Measurements from ENCODE around the gene ARL15.
A peak's percentile ranks its signal among the peaks of the same experiment; 100 is the strongest.

Gene ARL15

DNA sequence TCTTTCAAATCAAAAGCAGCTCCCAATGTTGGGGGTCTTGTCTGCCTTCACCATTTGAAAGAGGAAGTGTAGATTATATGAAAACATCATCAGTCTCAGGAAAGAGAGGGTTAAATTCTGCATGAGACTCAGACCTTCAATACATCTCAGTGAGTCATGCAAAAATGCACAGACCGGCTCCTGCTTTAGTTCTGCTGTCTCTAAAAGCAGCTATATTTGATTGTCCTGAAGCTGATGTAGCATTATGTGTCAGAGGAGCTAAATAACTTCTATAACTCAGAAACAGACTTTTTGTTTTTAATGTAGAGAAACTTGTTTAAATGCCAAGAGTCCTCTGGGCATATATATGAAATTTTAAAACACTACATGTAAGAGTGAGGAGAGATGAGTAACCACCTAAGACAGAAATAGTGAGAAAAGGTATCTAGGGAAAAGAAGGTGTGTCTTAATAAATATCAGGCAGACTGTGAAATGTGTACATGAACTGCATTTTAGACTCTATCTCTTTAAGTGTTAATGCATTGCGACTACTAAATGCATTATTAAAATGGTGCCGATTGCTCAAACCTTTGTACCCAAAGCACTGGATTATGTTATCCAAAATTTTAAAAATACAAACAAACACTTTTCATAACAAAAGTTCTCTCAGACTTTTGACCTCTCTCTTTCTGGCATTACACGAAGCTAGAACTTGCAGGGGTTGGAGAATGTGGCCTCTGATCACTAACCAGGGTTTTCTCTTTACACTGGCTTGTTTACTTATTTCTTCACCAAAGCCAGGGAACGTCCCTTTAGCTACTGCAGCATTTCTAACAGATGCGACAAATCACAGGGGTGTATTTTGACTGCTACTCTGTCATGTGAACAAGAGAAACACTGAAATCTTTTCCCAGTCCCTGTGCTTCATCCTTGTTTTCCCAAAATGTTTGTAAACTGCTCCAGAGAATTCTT, 302.3 kb downstream of the ARL15 start:
- TF ChIP-seq SPI1 (IDR thresholded peaks at IDR 0.05; ENCODE audit: low read depth, low read length) (0 out of 2 replicates have a peak, but pooled peaks have one; percentile 13), PAX5 (IDR thresholded peaks at IDR 0.05; ENCODE audit: insufficient read depth, low read length, severe bottlenecking) (no peak)
- DNase-seq (ENCODE audit: insufficient read length, low spot score), result no peak
- FAIRE-seq, result no peak

DNA sequence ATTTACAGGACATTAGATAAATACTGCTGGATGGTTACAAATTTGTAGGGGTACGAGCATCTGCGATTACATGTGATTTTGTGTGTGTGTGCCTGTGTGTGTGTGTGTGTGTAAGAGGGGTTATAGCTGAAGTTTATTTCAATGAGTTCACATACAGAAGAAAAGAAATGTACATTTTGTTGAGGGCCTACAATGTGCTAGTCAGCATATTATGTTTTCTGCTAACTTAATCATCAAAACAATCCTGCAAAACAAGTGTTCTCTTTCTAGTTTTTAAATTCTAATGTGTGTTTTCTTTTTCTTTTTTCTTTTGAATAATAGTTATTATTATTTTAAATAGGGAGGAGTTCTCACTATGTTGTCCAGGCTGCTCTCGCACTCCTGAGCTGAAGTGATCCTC, 305.7 kb downstream of the ARL15 start:
- TF ChIP-seq TAF1 (IDR thresholded peaks at IDR 0.05; ENCODE audit: low read depth, low read length), result no peak
- no peak for TF ChIP-seq PAX5 (IDR thresholded peaks at IDR 0.05; ENCODE audit: insufficient read depth, low read length, severe bottlenecking)
- no peak for TF ChIP-seq POLR2AphosphoS5 (IDR thresholded peaks at IDR 0.05; ENCODE audit: low read depth, low read length)
- TF ChIP-seq POU2F2 (IDR thresholded peaks at IDR 0.05; ENCODE audit: low read depth, low read length), result no peak
- no peak for TF ChIP-seq SPI1 (IDR thresholded peaks at IDR 0.05; ENCODE audit: low read depth, low read length)
- no peak for TF ChIP-seq POLR2A (IDR thresholded peaks at IDR 0.05; ENCODE audit: low read depth, low read length)
- FAIRE-seq, result no peak

GRCh38 chr5:54002779-54003178, 307.6 kb downstream of the ARL15 start:
- FAIRE-seq (no peak), DNase-seq (ENCODE audit: insufficient read length, low spot score) (no peak)
- TF ChIP-seq SPI1 (IDR thresholded peaks at IDR 0.05; ENCODE audit: low read depth, low read length) (no peak), TAF1 (IDR thresholded peaks at IDR 0.05; ENCODE audit: low read depth, low read length) (no peak)

More for the DNA sequence above, 305.7 kb downstream of the ARL15 start:
- DNase-seq (ENCODE audit: insufficient read length, low spot score), result no peak

DNA sequence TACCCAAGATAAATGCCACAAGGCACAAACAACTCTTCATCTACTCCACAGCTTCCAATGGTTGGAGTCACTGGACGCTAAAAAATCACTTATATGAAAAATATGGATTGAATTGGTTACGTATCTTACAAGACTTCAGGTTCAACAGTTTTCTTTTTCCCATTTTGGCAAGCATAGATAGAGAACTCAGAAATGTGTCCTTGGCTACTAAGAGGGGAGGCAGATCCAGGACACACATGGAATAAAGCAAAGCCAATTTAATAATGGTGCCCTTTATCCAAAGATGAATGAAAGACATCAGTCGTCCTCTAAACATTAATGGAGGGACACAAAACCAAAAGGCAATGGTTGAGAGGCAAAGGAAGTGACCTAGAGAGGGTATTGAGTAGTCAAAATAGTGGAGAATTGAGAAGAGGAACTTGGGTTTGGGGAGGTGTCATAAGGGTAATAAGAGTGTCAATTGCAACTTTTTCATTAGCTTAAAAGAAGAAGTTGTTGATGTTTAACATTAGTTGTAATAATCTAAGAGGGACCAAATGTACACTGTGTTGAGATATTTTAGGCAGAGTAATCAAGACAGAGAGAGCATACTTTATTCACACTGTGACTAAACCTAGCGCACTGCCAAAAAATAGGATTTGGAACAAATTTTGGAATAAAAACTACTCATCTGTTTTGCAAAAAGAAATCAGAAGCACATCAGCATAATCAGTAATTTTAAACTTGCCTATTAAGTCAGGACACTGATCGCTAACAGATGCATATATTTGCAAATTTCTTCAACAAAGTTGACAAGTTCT, 308.2 kb downstream of the ARL15 start:
- DNase-seq (ENCODE audit: insufficient read length, low spot score) (no peak), FAIRE-seq (no peak)
- TF ChIP-seq POLR2AphosphoS5 (IDR thresholded peaks at IDR 0.05; ENCODE audit: low read depth, low read length) (no peak), PAX5 (IDR thresholded peaks at IDR 0.05; ENCODE audit: insufficient read depth, low read length, severe bottlenecking) (no peak), TAF1 (IDR thresholded peaks at IDR 0.05; ENCODE audit: low read depth, low read length) (no peak), SPI1 (IDR thresholded peaks at IDR 0.05; ENCODE audit: low read depth, low read length) (no peak), POLR2A (IDR thresholded peaks at IDR 0.05; ENCODE audit: low read depth, low read length) (no peak), POU2F2 (IDR thresholded peaks at IDR 0.05; ENCODE audit: low read depth, low read length) (no peak)

DNA sequence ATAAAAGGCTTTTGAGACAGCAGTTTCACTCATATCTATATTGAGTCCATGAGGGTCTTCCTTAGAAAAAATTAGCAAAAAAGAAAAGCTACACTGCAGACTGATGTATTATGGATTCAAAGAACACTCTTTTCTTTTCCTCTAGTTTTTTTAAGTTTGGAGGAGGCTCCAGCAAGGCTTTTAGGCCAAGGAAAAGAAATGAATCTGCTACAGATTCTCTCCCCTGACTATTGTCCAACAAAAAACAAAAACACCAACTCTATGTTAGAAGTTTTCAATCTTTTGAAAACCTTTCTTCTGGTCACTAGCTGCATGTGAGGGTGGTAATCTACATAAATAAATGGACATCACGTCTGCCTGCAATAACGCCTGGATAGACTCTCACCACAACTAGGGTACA, 310.4 kb downstream of the ARL15 start:
- DNase-seq (ENCODE audit: insufficient read length, low spot score) (no peak), FAIRE-seq (no peak)
- TF ChIP-seq POLR2AphosphoS5 (IDR thresholded peaks at IDR 0.05; ENCODE audit: low read depth, low read length), result no peak
- TF ChIP-seq SPI1 (IDR thresholded peaks at IDR 0.05; ENCODE audit: low read depth, low read length), result no peak
- no peak for TF ChIP-seq POLR2A (IDR thresholded peaks at IDR 0.05; ENCODE audit: low read depth, low read length)
- TF ChIP-seq TAF1 (IDR thresholded peaks at IDR 0.05; ENCODE audit: low read depth, low read length), result no peak
- no peak for TF ChIP-seq PAX5 (IDR thresholded peaks at IDR 0.05; ENCODE audit: insufficient read depth, low read length, severe bottlenecking)
- TF ChIP-seq POU2F2 (IDR thresholded peaks at IDR 0.05; ENCODE audit: low read depth, low read length), result no peak

DNA sequence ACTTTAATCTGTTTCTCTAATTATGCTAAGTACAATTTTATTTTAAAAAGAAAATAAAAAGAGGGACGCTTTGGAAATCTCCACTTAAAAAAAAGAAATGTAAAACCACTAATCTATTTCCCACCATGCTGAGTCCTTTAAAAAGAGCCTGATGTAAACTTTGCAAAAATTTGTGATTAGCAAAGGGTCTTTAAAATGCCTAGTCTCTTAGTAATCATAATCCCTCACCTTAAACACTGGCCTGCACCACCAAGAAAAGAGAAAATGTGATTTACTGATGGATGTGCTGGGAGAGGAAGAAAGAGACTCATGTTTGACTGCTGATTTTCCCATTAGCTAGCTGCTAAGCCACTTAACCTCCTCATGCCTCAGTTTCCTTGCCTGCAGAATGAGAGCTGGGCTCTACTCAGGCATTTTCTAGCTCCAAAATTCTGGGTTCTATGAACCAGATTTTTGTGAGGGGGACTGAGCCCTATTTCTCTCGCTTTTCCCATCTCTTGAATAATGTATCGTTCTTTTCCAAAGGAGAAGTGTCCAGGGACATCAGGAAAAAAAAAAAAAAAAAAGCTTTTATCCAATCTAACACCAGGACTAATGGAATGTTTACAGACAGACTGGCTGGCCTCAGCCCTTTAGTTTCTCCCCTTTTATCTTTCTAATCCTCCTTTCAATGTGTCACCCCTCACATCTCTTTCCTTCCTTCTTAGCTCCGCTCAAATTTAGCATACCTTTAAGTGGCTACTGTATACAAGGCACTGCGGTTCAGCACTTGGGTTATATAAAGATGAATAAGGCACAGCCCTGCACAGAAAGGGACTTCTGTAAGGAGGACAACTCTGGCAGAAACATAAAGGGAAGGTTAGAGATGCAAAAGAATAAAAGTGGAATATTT, 312.4 kb downstream of the ARL15 start:
- DNase-seq (ENCODE audit: insufficient read length, low spot score), result no peak
- no peak for FAIRE-seq
- TF ChIP-seq POLR2AphosphoS5 (IDR thresholded peaks at IDR 0.05; ENCODE audit: low read depth, low read length) (no peak), PAX5 (IDR thresholded peaks at IDR 0.05; ENCODE audit: insufficient read depth, low read length, severe bottlenecking) (no peak), TAF1 (IDR thresholded peaks at IDR 0.05; ENCODE audit: low read depth, low read length) (no peak), SPI1 (IDR thresholded peaks at IDR 0.05; ENCODE audit: low read depth, low read length) (no peak), POU2F2 (IDR thresholded peaks at IDR 0.05; ENCODE audit: low read depth, low read length) (no peak), POLR2A (IDR thresholded peaks at IDR 0.05; ENCODE audit: low read depth, low read length) (no peak)

DNA sequence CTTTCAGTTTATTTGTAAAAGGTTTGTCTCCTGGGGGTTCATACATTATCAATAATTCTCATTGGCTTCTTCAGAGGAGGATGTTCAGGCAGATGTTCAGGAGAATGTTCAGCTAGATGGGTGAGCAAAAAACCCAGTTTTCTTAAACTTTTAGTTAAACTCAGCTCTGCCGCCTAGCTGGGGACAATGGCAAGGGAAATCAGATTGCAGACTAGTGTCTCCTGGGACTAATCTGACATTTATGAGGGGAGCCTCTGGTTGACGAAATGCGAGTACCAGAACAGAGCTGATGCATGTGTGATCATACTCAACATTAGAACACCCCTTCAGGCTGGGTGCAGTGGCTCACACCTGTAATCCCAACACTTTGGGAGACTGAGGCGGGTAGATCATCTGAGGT, 314.4 kb downstream of the ARL15 start:
- FAIRE-seq (no peak), DNase-seq (ENCODE audit: insufficient read length, low spot score) (no peak)
- TF ChIP-seq SPI1 (IDR thresholded peaks at IDR 0.05; ENCODE audit: low read depth, low read length), result no peak
- TF ChIP-seq POU2F2 (IDR thresholded peaks at IDR 0.05; ENCODE audit: low read depth, low read length), result no peak
- TF ChIP-seq POLR2AphosphoS5 (IDR thresholded peaks at IDR 0.05; ENCODE audit: low read depth, low read length), result no peak
- no peak for TF ChIP-seq PAX5 (IDR thresholded peaks at IDR 0.05; ENCODE audit: insufficient read depth, low read length, severe bottlenecking)
- no peak for TF ChIP-seq POLR2A (IDR thresholded peaks at IDR 0.05; ENCODE audit: low read depth, low read length)
- no peak for TF ChIP-seq TAF1 (IDR thresholded peaks at IDR 0.05; ENCODE audit: low read depth, low read length)

GRCh38 chr5:53994148-53994547, 316.2 kb downstream of the ARL15 start:
- FAIRE-seq (no peak), DNase-seq (ENCODE audit: insufficient read length, low spot score) (no peak)
- TF ChIP-seq POU2F2 (IDR thresholded peaks at IDR 0.05; ENCODE audit: low read depth, low read length) (no peak), POLR2AphosphoS5 (IDR thresholded peaks at IDR 0.05; ENCODE audit: low read depth, low read length) (no peak), PAX5 (IDR thresholded peaks at IDR 0.05; ENCODE audit: insufficient read depth, low read length, severe bottlenecking) (no peak), POLR2A (IDR thresholded peaks at IDR 0.05; ENCODE audit: low read depth, low read length) (no peak), TAF1 (IDR thresholded peaks at IDR 0.05; ENCODE audit: low read depth, low read length) (no peak), SPI1 (IDR thresholded peaks at IDR 0.05; ENCODE audit: low read depth, low read length) (no peak)

GRCh38 chr5:53991942-53992341, 318.4 kb downstream of the ARL15 start:
- FAIRE-seq (peak; percentile 16), DNase-seq (ENCODE audit: insufficient read length, low spot score) (no peak)
- TF ChIP-seq PAX5 (IDR thresholded peaks at IDR 0.05; ENCODE audit: insufficient read depth, low read length, severe bottlenecking) (no peak), POLR2AphosphoS5 (IDR thresholded peaks at IDR 0.05; ENCODE audit: low read depth, low read length) (no peak), POLR2A (IDR thresholded peaks at IDR 0.05; ENCODE audit: low read depth, low read length) (no peak), TAF1 (IDR thresholded peaks at IDR 0.05; ENCODE audit: low read depth, low read length) (no peak), POU2F2 (IDR thresholded peaks at IDR 0.05; ENCODE audit: low read depth, low read length) (no peak), SPI1 (IDR thresholded peaks at IDR 0.05; ENCODE audit: low read depth, low read length) (no peak)

Data from GM12891 (cell line).